ENCODE results near the gene PRKCH.

PRKCH gene

DNA sequence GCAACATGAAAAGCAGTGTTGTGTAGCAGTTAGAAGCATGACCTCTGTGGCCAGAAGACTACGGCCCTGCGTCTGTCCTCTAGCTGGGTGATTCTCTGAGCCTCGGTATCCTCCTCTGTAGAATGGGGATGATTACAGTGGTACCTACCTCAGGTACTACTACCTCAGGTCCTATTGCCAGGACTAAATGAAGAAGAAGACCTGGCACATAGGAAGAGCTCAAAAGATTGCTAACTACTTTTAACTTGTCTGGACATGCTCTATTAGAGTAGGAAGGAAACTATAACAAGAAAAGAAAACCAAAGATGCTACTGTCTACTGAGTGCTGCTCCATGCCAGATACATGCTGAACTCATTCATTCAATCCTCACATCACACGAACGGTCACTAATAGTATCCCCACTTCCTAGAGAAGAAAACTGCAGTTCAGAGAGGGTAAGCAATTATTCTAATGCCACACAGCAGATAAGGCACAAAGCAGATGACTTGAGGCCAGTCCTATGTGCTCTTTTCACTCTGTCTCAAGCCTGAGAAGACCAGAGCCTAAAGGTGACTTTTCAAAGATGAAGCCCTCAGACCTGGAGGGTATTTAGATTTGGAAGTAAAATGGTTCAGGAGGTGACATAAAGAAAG lies 265.8 kb downstream of the PRKCH start:
- H3K4me3 ChIP-seq (ENCODE audit: insufficient read depth in 1 of 2, low read depth in 1 of 2, low read length in 2 of 2) = peak overlapping the region in 1 of 2 experiments; percentile 35
- H3K79me1 ChIP-seq (replicated peaks; ENCODE audit: low read length, poor library complexity, severe bottlenecking) = peaks cover 7% of the 10 kb centered on the region
- H2AFZ ChIP-seq (ENCODE audit: low read depth, low read length) = no peak overlapping the region
- peak overlapping the region; percentile 5 for H4K91ac ChIP-seq (ENCODE audit: low read length)
- peaks cover 0 to 3% of the 10 kb centered on the region in 2 experiments for H3K36me3 ChIP-seq (ENCODE audit: control insufficient read depth in 1 of 2, insufficient read depth in 2 of 2, low read depth in 1 of 2, low read length in 2 of 2)
- H3K9ac ChIP-seq (ENCODE audit: low read length) = peak overlapping the region; percentile 86
- no peaks in the 10 kb centered on the region for H3K27me3 ChIP-seq (ENCODE audit: control insufficient read depth in 1 of 2, insufficient read depth in 1 of 2, low read length in 2 of 2)
- peak overlapping the region; percentile 70 to 80 for H2BK12ac ChIP-seq (ENCODE audit: low read length in 2 of 2)
- peak overlapping the region; percentile 27 for H4K8ac ChIP-seq (ENCODE audit: low read length)
- peak overlapping the region; percentile 44 for H2BK120ac ChIP-seq (ENCODE audit: low read depth, low read length)
- peak overlapping the region; percentile 79 for H2AK5ac ChIP-seq (ENCODE audit: low read length, severe bottlenecking)
- DNase-seq = no peak
- peak overlapping the region in 1 of 2 experiments; percentile 13 for H3K4ac ChIP-seq (ENCODE audit: low read depth in 1 of 2, low read length in 2 of 2)
- peak overlapping the region; percentile 44 for H2BK15ac ChIP-seq (ENCODE audit: low read depth, poor library complexity, severe bottlenecking)
- H3K23ac ChIP-seq (ENCODE audit: low read length in 2 of 2) = no peak overlapping the region
- peaks cover 27% of the 10 kb centered on the region for H3K4me1 ChIP-seq (ENCODE audit: control insufficient read depth, insufficient read depth, low read depth, low read length)
- 95% methylated on average over 5 of the region's 5 CpGs for WGBS
- peak overlapping the region; percentile 80 for H2BK5ac ChIP-seq (ENCODE audit: low read depth, low read length, poor library complexity, severe bottlenecking)
- H3K9me3 ChIP-seq (ENCODE audit: control insufficient read depth, low read length) = no peaks in the 10 kb centered on the region
- H3K27ac ChIP-seq (ENCODE audit: low read length, poor library complexity, severe bottlenecking) = peak overlapping the region; percentile 12
- no peak overlapping the region for H3K14ac ChIP-seq (ENCODE audit: low read length in 2 of 2)
- no peak overlapping the region for H3K4me2 ChIP-seq (ENCODE audit: low read length, poor library complexity, severe bottlenecking)
- H3K18ac ChIP-seq (ENCODE audit: low read depth in 1 of 2, low read length in 2 of 2) = peak overlapping the region; percentile 77 to 80

DNA sequence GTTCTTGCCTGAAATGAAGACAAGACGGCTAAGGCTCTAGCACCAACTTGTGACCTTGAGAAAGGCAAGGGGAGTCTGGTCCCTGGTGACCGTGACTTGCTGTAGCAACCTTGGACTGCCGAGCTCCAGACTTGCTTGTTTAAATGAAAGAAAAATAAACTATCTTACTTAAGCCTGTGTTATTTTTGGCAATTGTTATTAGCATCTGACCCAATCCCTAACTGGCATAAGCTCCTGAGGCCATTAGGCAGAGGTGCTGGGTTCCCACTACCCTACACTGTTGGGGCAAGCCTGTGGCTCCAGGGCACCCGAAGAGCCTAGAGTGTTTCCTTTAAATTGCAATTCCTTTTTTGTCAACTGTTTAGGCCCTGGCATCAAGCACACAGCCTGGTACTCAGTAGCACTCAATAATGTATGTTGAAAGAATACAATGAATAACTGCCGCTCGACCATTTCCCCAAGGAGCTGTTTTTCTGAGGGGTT lies 267.1 kb downstream of the PRKCH start:
- peaks cover 11% of the 10 kb centered on the region for H3K79me1 ChIP-seq (replicated peaks; ENCODE audit: low read length, poor library complexity, severe bottlenecking)
- 87% methylated on average over 5 of the region's 6 CpGs for WGBS

DNA sequence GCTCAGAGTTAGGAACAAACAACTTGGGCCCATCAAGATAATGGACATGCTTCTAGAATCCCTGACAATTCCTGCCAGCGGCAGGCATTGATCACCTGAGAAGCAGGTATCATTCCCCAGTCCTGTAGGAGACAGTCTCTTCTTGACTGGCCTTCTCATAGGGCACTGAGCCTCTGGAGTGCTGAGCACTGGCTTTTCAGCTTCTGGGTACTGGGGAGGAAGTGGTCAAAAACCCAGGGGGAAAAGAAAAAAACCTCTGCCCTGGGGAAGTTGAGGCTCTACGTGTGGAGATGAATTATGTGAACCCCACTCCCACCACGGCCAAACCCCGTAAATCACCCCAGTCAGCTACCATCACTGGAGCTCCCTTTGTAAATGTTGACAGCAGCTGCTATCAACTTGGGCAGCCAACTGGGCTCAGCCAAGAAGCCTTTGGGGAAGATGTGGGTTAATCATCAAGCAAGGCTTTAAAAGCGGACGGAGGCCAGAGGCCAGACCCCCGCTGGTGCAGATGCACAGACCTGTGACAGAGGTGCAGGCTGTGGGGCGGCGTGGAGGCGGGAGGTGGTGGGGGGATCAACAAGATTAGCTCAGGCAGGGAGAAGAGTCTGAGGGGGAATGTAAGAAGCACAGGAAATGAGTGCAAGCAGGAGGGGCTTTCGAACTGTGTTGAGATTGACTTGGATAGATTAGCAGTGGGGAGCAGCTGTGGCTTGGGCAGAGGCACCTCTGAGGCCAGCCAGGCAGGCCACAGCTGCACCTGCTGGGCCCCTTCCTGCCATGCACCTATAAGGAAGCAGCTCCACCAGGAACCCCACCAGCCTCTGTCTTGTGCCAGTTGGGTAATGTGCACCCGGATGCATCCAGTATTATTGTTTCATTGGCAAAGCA lies 268.6 kb downstream of the PRKCH start:
- DNase-seq = no peak
- no peak overlapping the region for H2BK15ac ChIP-seq (ENCODE audit: low read depth, poor library complexity, severe bottlenecking)
- peak overlapping the region in 1 of 2 experiments; percentile 15 for H3K23ac ChIP-seq (ENCODE audit: low read length in 2 of 2)
- H3K9ac ChIP-seq (ENCODE audit: low read length) = no peak overlapping the region
- H3K27ac ChIP-seq (ENCODE audit: low read length, poor library complexity, severe bottlenecking) = peak overlapping the region; percentile 97
- H2BK5ac ChIP-seq (ENCODE audit: low read depth, low read length, poor library complexity, severe bottlenecking) = peak overlapping the region; percentile 75
- peak overlapping the region; percentile 9 to 47 for H2BK12ac ChIP-seq (ENCODE audit: low read length in 2 of 2)
- peak overlapping the region; percentile 62 for H2AK5ac ChIP-seq (ENCODE audit: low read length, severe bottlenecking)
- no peaks in the 10 kb centered on the region for H3K27me3 ChIP-seq (ENCODE audit: control insufficient read depth in 1 of 2, insufficient read depth in 1 of 2, low read length in 2 of 2)
- H3K9me3 ChIP-seq (ENCODE audit: control insufficient read depth, low read length) = no peaks in the 10 kb centered on the region
- no peak overlapping the region for H3K14ac ChIP-seq (ENCODE audit: low read length in 2 of 2)
- H3K4me2 ChIP-seq (ENCODE audit: low read length, poor library complexity, severe bottlenecking) = peak overlapping the region; percentile 35
- no peak overlapping the region for H2AFZ ChIP-seq (ENCODE audit: low read depth, low read length)
- H2BK120ac ChIP-seq (ENCODE audit: low read depth, low read length) = no peak overlapping the region
- WGBS = 80% methylated on average over 11 of the region's 12 CpGs
- H3K79me1 ChIP-seq (replicated peaks; ENCODE audit: low read length, poor library complexity, severe bottlenecking) = peaks cover 13% of the 10 kb centered on the region
- no peak overlapping the region for H3K4me3 ChIP-seq (ENCODE audit: insufficient read depth in 1 of 2, low read depth in 1 of 2, low read length in 2 of 2)
- no peak overlapping the region for H4K91ac ChIP-seq (ENCODE audit: low read length)
- peaks cover 0 to 3% of the 10 kb centered on the region in 2 experiments for H3K36me3 ChIP-seq (ENCODE audit: control insufficient read depth in 1 of 2, insufficient read depth in 2 of 2, low read depth in 1 of 2, low read length in 2 of 2)
- H3K18ac ChIP-seq (ENCODE audit: low read depth in 1 of 2, low read length in 2 of 2) = peak overlapping the region in 1 of 2 experiments; percentile 28
- H4K8ac ChIP-seq (ENCODE audit: low read length) = no peak overlapping the region
- H3K4me1 ChIP-seq (ENCODE audit: control insufficient read depth, insufficient read depth, low read depth, low read length) = peaks cover 28% of the 10 kb centered on the region
- peak overlapping the region in 1 of 2 experiments; percentile 9 for H3K4ac ChIP-seq (ENCODE audit: low read depth in 1 of 2, low read length in 2 of 2)

More for the DNA sequence above, 267.1 kb downstream of the PRKCH start:
- no peak overlapping the region for H2BK12ac ChIP-seq (ENCODE audit: low read length in 2 of 2)
- H3K27ac ChIP-seq (ENCODE audit: low read length, poor library complexity, severe bottlenecking) = peak overlapping the region; percentile 49
- H2BK120ac ChIP-seq (ENCODE audit: low read depth, low read length) = no peak overlapping the region
- H3K23ac ChIP-seq (ENCODE audit: low read length in 2 of 2) = no peak overlapping the region
- DNase-seq = peak; percentile 76
- H2AK5ac ChIP-seq (ENCODE audit: low read length, severe bottlenecking) = peak overlapping the region; percentile 99
- no peak overlapping the region for H2BK15ac ChIP-seq (ENCODE audit: low read depth, poor library complexity, severe bottlenecking)
- H3K14ac ChIP-seq (ENCODE audit: low read length in 2 of 2) = no peak overlapping the region
- H3K27me3 ChIP-seq (ENCODE audit: control insufficient read depth in 1 of 2, insufficient read depth in 1 of 2, low read length in 2 of 2) = no peaks in the 10 kb centered on the region
- H2AFZ ChIP-seq (ENCODE audit: low read depth, low read length) = no peak overlapping the region
- H3K9ac ChIP-seq (ENCODE audit: low read length) = no peak overlapping the region
- H3K4ac ChIP-seq (ENCODE audit: low read depth in 1 of 2, low read length in 2 of 2) = no peak overlapping the region
- H3K9me3 ChIP-seq (ENCODE audit: control insufficient read depth, low read length) = no peaks in the 10 kb centered on the region
- peaks cover 25% of the 10 kb centered on the region for H3K4me1 ChIP-seq (ENCODE audit: control insufficient read depth, insufficient read depth, low read depth, low read length)
- H3K18ac ChIP-seq (ENCODE audit: low read depth in 1 of 2, low read length in 2 of 2) = no peak overlapping the region
- peak overlapping the region; percentile 74 for H2BK5ac ChIP-seq (ENCODE audit: low read depth, low read length, poor library complexity, severe bottlenecking)
- H3K4me3 ChIP-seq (ENCODE audit: insufficient read depth in 1 of 2, low read depth in 1 of 2, low read length in 2 of 2) = no peak overlapping the region
- H3K36me3 ChIP-seq (ENCODE audit: control insufficient read depth in 1 of 2, insufficient read depth in 2 of 2, low read depth in 1 of 2, low read length in 2 of 2) = peaks cover 0 to 3% of the 10 kb centered on the region in 2 experiments
- no peak overlapping the region for H3K4me2 ChIP-seq (ENCODE audit: low read length, poor library complexity, severe bottlenecking)
- H4K91ac ChIP-seq (ENCODE audit: low read length) = no peak overlapping the region
- no peak overlapping the region for H4K8ac ChIP-seq (ENCODE audit: low read length)

DNA sequence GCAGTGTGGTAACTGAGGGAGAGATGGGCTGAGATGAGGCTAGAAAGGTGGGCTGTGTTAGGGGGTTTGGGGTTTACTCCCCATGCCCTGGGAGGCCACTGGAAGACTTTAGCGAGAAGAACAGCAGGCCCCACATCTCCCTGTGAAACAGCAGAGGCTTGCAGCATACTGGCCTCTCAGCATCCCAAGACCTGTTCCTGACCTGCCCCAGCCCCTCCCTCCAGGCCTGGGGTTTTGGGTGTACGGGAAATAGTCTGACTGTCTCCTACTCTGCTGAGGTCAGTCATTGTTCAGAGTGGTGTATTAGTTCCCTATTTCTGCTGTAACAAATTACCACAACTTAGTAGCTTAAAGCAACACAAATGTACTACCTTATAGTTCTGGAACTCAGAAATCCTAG lies 270.5 kb downstream of the PRKCH start:
- peak overlapping the region; percentile 69 for H2AK5ac ChIP-seq (ENCODE audit: low read length, severe bottlenecking)
- H3K36me3 ChIP-seq (ENCODE audit: control insufficient read depth in 1 of 2, insufficient read depth in 2 of 2, low read depth in 1 of 2, low read length in 2 of 2) = peaks cover 0 to 3% of the 10 kb centered on the region in 2 experiments
- no peak overlapping the region for H3K4ac ChIP-seq (ENCODE audit: low read depth in 1 of 2, low read length in 2 of 2)
- no peak overlapping the region for H3K4me3 ChIP-seq (ENCODE audit: insufficient read depth in 1 of 2, low read depth in 1 of 2, low read length in 2 of 2)
- H3K9me3 ChIP-seq (ENCODE audit: control insufficient read depth, low read length) = no peaks in the 10 kb centered on the region
- H2BK5ac ChIP-seq (ENCODE audit: low read depth, low read length, poor library complexity, severe bottlenecking) = peak overlapping the region; percentile 61
- H3K23ac ChIP-seq (ENCODE audit: low read length in 2 of 2) = no peak overlapping the region
- H3K79me1 ChIP-seq (replicated peaks; ENCODE audit: low read length, poor library complexity, severe bottlenecking) = peaks cover 17% of the 10 kb centered on the region
- H2AFZ ChIP-seq (ENCODE audit: low read depth, low read length) = no peak overlapping the region
- H3K9ac ChIP-seq (ENCODE audit: low read length) = no peak overlapping the region
- H4K8ac ChIP-seq (ENCODE audit: low read length) = no peak overlapping the region
- 100% methylated on average over 1 of the region's 2 CpGs for WGBS
- no peak overlapping the region for H3K4me2 ChIP-seq (ENCODE audit: low read length, poor library complexity, severe bottlenecking)
- no peak for DNase-seq
- no peak overlapping the region for H3K27ac ChIP-seq (ENCODE audit: low read length, poor library complexity, severe bottlenecking)
- H2BK12ac ChIP-seq (ENCODE audit: low read length in 2 of 2) = peak overlapping the region in 1 of 2 experiments; percentile 88
- peaks cover 27% of the 10 kb centered on the region for H3K4me1 ChIP-seq (ENCODE audit: control insufficient read depth, insufficient read depth, low read depth, low read length)
- H4K91ac ChIP-seq (ENCODE audit: low read length) = peak overlapping the region; percentile 73
- H3K18ac ChIP-seq (ENCODE audit: low read depth in 1 of 2, low read length in 2 of 2) = no peak overlapping the region
- H3K14ac ChIP-seq (ENCODE audit: low read length in 2 of 2) = no peak overlapping the region
- no peaks in the 10 kb centered on the region for H3K27me3 ChIP-seq (ENCODE audit: control insufficient read depth in 1 of 2, insufficient read depth in 1 of 2, low read length in 2 of 2)
- H2BK120ac ChIP-seq (ENCODE audit: low read depth, low read length) = no peak overlapping the region
- no peak overlapping the region for H2BK15ac ChIP-seq (ENCODE audit: low read depth, poor library complexity, severe bottlenecking)

All from mesenchymal stem cell (in vitro differentiated cells and primary cell).